GM12878 (cell line): ENCODE measurements around the gene SLF2.

ENCODE experiments used
- JUNB ChIP-seq: IDR thresholded peaks from 2 replicates; pipeline ENCODE4 v1.6.1; 2016; ENCODE audit warnings: antibody characterized with exemption, mild to moderate bottlenecking
- POLR2A ChIP-seq: IDR thresholded peaks from 2 replicates; pipeline ENCODE4 v1.6.1; 2011; ENCODE audit warnings: low read depth, mild to moderate bottlenecking, low read length
- STAT1 ChIP-seq: fragments of 450-650 bp; conservative IDR thresholded peaks from 2 replicates; pipeline ENCODE4 v1.6.1; 2014; ENCODE audit warnings: antibody characterized with exemption, mild to moderate bottlenecking
- USF2 ChIP-seq: IDR thresholded peaks from 2 replicates; pipeline ENCODE4 v1.6.1; 2011; ENCODE audit warnings: low read depth, low read length, improper control_type of control experiment, borderline replicate concordance

- no peak for TF ChIP-seq POLR2A
- no peak for TF ChIP-seq USF2
- TF ChIP-seq STAT1 = no peak
- TF ChIP-seq JUNB = no peak
These were observed 87.6 kb downstream of the SLF2 start for GRCh38 chr10:101000127-101000914.
